OCI-LY1 (cell line): ENCODE measurements around the gene JADE1.
A peak's percentile ranks its signal among the peaks of the same experiment; 100 is the strongest.

Experiments used
- H2AFZ ChIP-seq: fragments of 200-600 bp; sonication (generic), shearing (Covaris generic); 2 replicates; pipeline ENCODE4 v1.6.0; 2014; ENCODE audit warnings: antibody characterized with exemption, mild to moderate bottlenecking, low read length
- H3F3A ChIP-seq: fragments of 200-600 bp; sonication (generic), shearing (Covaris generic); 2 replicates; pipeline ENCODE4 v1.6.0; 2014; ENCODE audit warnings: mild to moderate bottlenecking, antibody characterized with exemption, low read length, moderate library complexity; ENCODE audit not compliant: insufficient read depth
- H3K27ac ChIP-seq: fragments of 200-600 bp; sonication (generic); 2 replicates; pipeline ENCODE4 v1.5.1; 2014; ENCODE audit warnings: low read length, mixed run types, mild to moderate bottlenecking, low read depth; ENCODE audit not compliant: poor library complexity, severe bottlenecking
- H3K27me3 ChIP-seq: fragments of 200-600 bp; sonication (generic); 2 replicates; pipeline ENCODE4 v1.6.0; 2014; ENCODE audit warnings: antibody characterized with exemption, mild to moderate bottlenecking, low read length, moderate library complexity; ENCODE audit not compliant: insufficient read depth
- H3K36me3 ChIP-seq: fragments of 200-600 bp; sonication (generic); 2 replicates; pipeline ENCODE4 v1.6.1; 2014; ENCODE audit warnings: mild to moderate bottlenecking, antibody characterized with exemption, low read length, moderate library complexity, mixed read lengths; ENCODE audit not compliant: insufficient read depth
- H3K4me1 ChIP-seq: fragments of 200-600 bp; sonication (generic); 2 replicates; pipeline ENCODE4 v1.5.1; 2014; ENCODE audit warnings: mild to moderate bottlenecking, low read length, moderate library complexity; ENCODE audit not compliant: insufficient read depth, severe bottlenecking
- H3K4me2 ChIP-seq: fragments of 200-600 bp; sonication (generic), shearing (Covaris generic); 2 replicates; pipeline ENCODE4 v1.6.1; 2014; ENCODE audit warnings: low read length
- H3K4me3 ChIP-seq: fragments of 200-600 bp; sonication (generic); 2 replicates; pipeline ENCODE4 v1.5.1; 2014; ENCODE audit warnings: low read length, low read depth, mild to moderate bottlenecking, mixed read lengths; ENCODE audit not compliant: poor library complexity, severe bottlenecking
- H3K79me2 ChIP-seq: fragments of 200-600 bp; shearing (Covaris generic); 2 replicates; pipeline ENCODE4 v1.6.1; 2016; ENCODE audit warnings: mixed run types, low read length, mixed read lengths; ENCODE audit not compliant: insufficient read depth
- H3K9ac ChIP-seq: fragments of 200-600 bp; sonication (generic), shearing (Covaris generic); 2 replicates; pipeline ENCODE4 v1.6.1; 2014; ENCODE audit warnings: mild to moderate bottlenecking, low read length, mixed read lengths
- H3K9me2 ChIP-seq: fragments of 200-600 bp; sonication (generic), shearing (Covaris generic); 2 replicates; pipeline ENCODE4 v1.6.1; 2014; ENCODE audit warnings: low read depth, mild to moderate bottlenecking, low read length, mixed read lengths
- H3K9me3 ChIP-seq: fragments of 200-600 bp; shearing (Covaris generic); 2 replicates; pipeline ENCODE4 v1.6.1; 2014; ENCODE audit warnings: low read length, mixed read lengths
- H4K20me1 ChIP-seq: fragments of 200-600 bp; sonication (generic), shearing (Covaris generic); 2 replicates; pipeline ENCODE4 v1.6.0; 2016; ENCODE audit warnings: mild to moderate bottlenecking, low read length; ENCODE audit not compliant: insufficient read depth
- EZH2 ChIP-seq: fragments of 200-600 bp; sonication (generic), shearing (Covaris generic); IDR thresholded peaks from 2 replicates; pipeline ENCODE4 v1.8.0; 2017; ENCODE audit warnings: borderline replicate concordance, mixed run types, mild to moderate bottlenecking, antibody characterized with exemption, low read length, moderate library complexity, mixed read lengths
- TF ChIP-seq, protein P1 (sequence below): fragments of 200-600 bp; sonication (generic), shearing (Covaris generic); IDR thresholded peaks from 2 replicates; pipeline ENCODE4 v1.5.1; 2017; ENCODE audit warnings: mild to moderate bottlenecking, antibody characterized with exemption, low read length, moderate library complexity, mixed read lengths

The JADE1 gene

DNA sequence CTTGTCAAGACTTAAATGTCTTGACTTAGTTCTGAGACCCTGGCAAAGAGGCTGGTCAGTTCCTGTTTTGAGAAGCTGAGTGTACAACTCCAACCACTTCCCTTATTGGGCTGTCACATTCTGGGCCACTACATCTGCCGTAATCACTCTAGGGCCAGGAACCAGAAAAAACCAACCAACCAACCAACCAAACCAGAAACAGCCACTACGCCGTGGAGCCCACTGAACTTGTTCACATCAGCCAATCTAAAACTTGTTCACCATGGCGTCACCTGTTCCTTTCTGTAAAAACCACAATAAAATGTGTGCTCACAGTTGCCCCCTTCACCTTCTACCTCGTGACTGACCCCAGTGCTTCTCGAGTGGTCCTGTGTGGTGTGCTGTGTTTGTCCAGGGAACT lies 107.3 kb downstream of the JADE1 start:
- Histone ChIP-seq H3K79me2 (no peaks in the 10 kb centered on the region), H3K36me3 (no peaks in the 10 kb centered on the region), H3F3A (no peaks in the 10 kb centered on the region), H3K27me3 (no peaks in the 10 kb centered on the region), H3K4me2 (no peak overlapping the region; the same call in 1 of the 2 replicates), H3K9me3 (no peaks in the 10 kb centered on the region), H3K9ac (no peak overlapping the region), H3K9me2 (no peaks in the 10 kb centered on the region), H4K20me1 (no peaks in the 10 kb centered on the region), H3K4me1 (peaks cover 11% of the 10 kb centered on the region), H3K27ac (peak overlapping the region; percentile 6), H3K4me3 (no peak overlapping the region), H2AFZ (no peak overlapping the region)
- no peak for TF ChIP-seq EZH2
- TF ChIP-seq, protein P1, sequence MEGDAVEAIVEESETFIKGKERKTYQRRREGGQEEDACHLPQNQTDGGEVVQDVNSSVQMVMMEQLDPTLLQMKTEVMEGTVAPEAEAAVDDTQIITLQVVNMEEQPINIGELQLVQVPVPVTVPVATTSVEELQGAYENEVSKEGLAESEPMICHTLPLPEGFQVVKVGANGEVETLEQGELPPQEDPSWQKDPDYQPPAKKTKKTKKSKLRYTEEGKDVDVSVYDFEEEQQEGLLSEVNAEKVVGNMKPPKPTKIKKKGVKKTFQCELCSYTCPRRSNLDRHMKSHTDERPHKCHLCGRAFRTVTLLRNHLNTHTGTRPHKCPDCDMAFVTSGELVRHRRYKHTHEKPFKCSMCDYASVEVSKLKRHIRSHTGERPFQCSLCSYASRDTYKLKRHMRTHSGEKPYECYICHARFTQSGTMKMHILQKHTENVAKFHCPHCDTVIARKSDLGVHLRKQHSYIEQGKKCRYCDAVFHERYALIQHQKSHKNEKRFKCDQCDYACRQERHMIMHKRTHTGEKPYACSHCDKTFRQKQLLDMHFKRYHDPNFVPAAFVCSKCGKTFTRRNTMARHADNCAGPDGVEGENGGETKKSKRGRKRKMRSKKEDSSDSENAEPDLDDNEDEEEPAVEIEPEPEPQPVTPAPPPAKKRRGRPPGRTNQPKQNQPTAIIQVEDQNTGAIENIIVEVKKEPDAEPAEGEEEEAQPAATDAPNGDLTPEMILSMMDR = no peak

DNA sequence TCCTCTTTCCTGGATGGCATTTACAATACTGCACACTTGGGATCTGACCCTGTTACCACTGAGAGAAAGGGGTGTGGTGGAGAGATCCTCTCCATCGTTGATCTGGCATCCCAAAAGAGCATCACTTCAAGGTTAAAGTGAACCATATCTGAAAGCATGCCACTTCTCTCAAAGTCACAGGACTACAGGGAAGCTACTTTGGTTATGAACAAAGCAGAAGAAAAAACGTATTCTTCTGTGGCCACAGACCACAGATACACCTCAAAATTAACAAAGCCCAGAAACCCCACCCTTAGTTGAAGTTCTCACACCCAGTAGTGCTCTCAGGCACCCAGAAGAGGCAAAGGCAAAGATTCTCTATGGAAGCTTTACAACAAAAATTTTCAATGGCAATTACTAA lies 108.3 kb downstream of the JADE1 start:
- H3K4me3 ChIP-seq = no peak overlapping the region
- H3K27ac ChIP-seq = no peak overlapping the region
- TF ChIP-seq EZH2 = no peak
- TF ChIP-seq, protein P1 = no peak
- no peaks in the 10 kb centered on the region for H3K36me3 ChIP-seq
- H2AFZ ChIP-seq = no peak overlapping the region
- no peak overlapping the region for H3K4me2 ChIP-seq
- H4K20me1 ChIP-seq = no peaks in the 10 kb centered on the region
- no peaks in the 10 kb centered on the region for H3K27me3 ChIP-seq
- H3K9ac ChIP-seq = no peak overlapping the region
- H3F3A ChIP-seq = no peaks in the 10 kb centered on the region
- H3K4me1 ChIP-seq = peaks cover 11% of the 10 kb centered on the region
- H3K9me2 ChIP-seq = no peaks in the 10 kb centered on the region
- H3K9me3 ChIP-seq = no peaks in the 10 kb centered on the region
- H3K79me2 ChIP-seq = no peaks in the 10 kb centered on the region

DNA sequence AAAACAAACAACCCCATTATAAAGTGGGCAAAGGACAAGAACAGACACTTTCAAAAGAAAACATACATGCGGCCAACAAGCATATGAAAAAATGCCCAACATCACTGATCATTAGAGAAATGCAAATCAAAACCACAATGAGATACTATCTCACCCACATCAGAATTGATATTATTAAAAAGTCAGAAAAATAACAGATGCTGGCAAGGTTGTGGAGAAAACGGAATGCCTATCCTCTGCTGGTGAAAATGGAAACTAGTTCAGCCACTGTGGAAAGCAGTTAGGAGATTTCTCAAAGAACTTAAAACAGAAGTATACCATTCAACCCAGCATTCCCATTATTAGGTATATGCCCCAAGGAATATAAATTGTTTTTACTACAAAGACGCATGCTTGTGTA lies 112.5 kb downstream of the JADE1 start:
- Histone ChIP-seq H3K36me3 (peaks cover 4% of the 10 kb centered on the region; the same call in 1 of the 2 replicates), H3K27ac (no peak overlapping the region), H3K4me1 (peaks cover 4% of the 10 kb centered on the region), H3K27me3 (no peaks in the 10 kb centered on the region), H3K9me2 (no peaks in the 10 kb centered on the region), H3K4me2 (no peak overlapping the region), H3K9ac (no peak overlapping the region), H3K9me3 (0 out of 2 replicates have a peak, but pooled peaks cover 2% of the 10 kb centered on the region), H3K79me2 (no peaks in the 10 kb centered on the region), H4K20me1 (no peaks in the 10 kb centered on the region), H2AFZ (no peak overlapping the region), H3F3A (no peaks in the 10 kb centered on the region), H3K4me3 (no peak overlapping the region)
- TF ChIP-seq, protein P1 = no peak
- TF ChIP-seq EZH2 = no peak
